Measurements from ENCODE around the gene RANBP10.
"Not testable (repeated sequence)": the region's sequence is repeated elsewhere in the genome, so short reads cannot be mapped to it uniquely, and the experiment has no call there.

The RANBP10 gene

GRCh38 chr16:67775273-67775672 lies 31.1 kb downstream of the RANBP10 start:
- DNase-seq: no peak

GRCh38 chr16:67774457-67774853 lies 31.9 kb downstream of the RANBP10 start:
- no peak for DNase-seq

GRCh38 chr16:67773569-67774456 lies 32.5 kb downstream of the RANBP10 start:
- no peak for DNase-seq

- DNase-seq: no peak
These were observed 33.3 kb downstream of the RANBP10 start for GRCh38 chr16:67773099-67773498.

- no peak for DNase-seq
These were observed 35.9 kb downstream of the RANBP10 start for GRCh38 chr16:67770346-67770991.

- DNase-seq: no peak
These were observed 38.4 kb downstream of the RANBP10 start for GRCh38 chr16:67767953-67768352.

GRCh38 chr16:67766291-67766690 lies 40.1 kb downstream of the RANBP10 start:
- DNase-seq: no peak

GRCh38 chr16:67764158-67764667 lies 42.1 kb downstream of the RANBP10 start:
- DNase-seq: no peak

- no peak for DNase-seq
These were observed 43.3 kb downstream of the RANBP10 start for GRCh38 chr16:67763066-67763465.

GRCh38 chr16:67762385-67762784 lies 44.0 kb downstream of the RANBP10 start:
- DNase-seq: no peak

GRCh38 chr16:67761924-67762323 lies 44.4 kb downstream of the RANBP10 start:
- DNase-seq: no peak

- DNase-seq: no peak
These were observed 45.5 kb downstream of the RANBP10 start for GRCh38 chr16:67760956-67761230.

- DNase-seq: no peak
These were observed 46.0 kb downstream of the RANBP10 start for GRCh38 chr16:67760206-67760955.

- DNase-seq: no peak
These were observed 47.4 kb downstream of the RANBP10 start for GRCh38 chr16:67758966-67759365.

GRCh38 chr16:67758006-67758405 lies 48.4 kb downstream of the RANBP10 start:
- DNase-seq: no peak

- no peak for DNase-seq
These were observed 53.7 kb downstream of the RANBP10 start for GRCh38 chr16:67752641-67753040.

- DNase-seq: not testable (repeated sequence)
These were observed 55.0 kb downstream of the RANBP10 start for GRCh38 chr16:67751331-67751730.

GRCh38 chr16:67750466-67750865 lies 55.9 kb downstream of the RANBP10 start:
- DNase-seq: no peak

- no peak for DNase-seq
These were observed 56.8 kb downstream of the RANBP10 start for GRCh38 chr16:67749436-67750078.

- no peak for DNase-seq
These were observed 57.5 kb downstream of the RANBP10 start for GRCh38 chr16:67748834-67749233.

GRCh38 chr16:67746846-67747245 lies 59.5 kb downstream of the RANBP10 start:
- DNase-seq: no peak

GRCh38 chr16:67741118-67741517 lies 65.2 kb downstream of the RANBP10 start:
- DNase-seq: no peak

GRCh38 chr16:67740391-67740790 lies 66.0 kb downstream of the RANBP10 start:
- no peak for DNase-seq

Measured in hippocampal formation (tissue), 2 donors.